Inflammatory macrophage (primary cell): ENCODE measurements around the gene SLC12A7.
"Not testable (repeated sequence)": the region's sequence is repeated elsewhere in the genome, so short reads cannot be mapped to it uniquely, and the experiment has no call there.

Experiments used
- DNase-seq, 2 donors: peaks; one replicate each; pipeline ENCODE4 v3.0.0-alpha.2; 2020 to 2022

SLC12A7 gene

DNA sequence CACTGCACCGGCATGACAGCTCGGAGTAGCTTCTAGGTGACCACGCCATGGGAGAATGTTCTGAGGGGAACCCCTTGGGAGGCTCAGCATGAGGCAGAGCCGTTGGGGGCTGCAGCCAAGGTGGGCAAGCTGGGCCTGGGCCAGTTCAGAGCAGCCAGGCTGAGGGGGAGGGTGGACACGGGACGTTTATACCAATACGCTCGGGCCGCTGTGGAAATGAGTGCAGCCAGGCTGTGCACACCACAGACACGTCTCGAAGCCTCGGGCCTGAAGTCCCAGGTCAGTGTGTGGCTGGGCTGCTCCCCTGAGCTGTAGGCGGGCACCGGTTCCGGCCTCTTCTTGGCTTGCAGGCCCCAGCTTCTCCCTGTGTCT is 28.9 kb upstream of the SLC12A7 start:
- DNase-seq: no peak

DNA sequence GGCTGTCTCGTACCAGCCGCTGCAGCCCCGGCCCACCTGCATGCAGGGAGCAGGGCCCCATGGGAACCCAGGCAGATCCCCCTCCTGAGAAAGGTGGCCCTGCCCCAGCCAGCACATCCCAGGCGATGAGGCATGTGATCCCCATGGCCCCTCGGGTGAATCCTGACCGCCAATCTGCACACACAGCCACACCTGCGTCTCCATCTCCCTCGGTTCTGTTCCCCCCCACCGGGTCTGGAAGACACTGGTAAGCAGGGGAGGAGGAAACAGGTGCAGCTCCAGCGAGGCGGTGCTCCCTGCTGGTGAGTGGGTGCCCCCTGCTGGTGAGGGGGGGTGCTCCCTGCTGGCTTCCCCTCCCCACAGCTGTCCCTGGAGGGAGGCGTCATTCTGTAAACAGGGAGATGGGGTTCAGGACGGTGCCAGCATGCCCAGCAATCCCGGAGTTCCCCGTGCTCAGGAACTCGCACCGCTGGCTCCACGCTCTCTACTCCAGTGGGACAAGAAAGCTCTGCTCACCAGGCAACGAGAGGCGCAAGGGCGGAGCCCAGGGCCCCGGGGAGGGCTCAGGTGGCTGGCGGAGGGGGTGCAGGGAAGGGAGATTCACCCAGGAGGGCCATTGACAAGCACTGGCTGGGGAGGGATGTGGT is 28.4 kb upstream of the SLC12A7 start:
- peak; percentile 59 to 61 for DNase-seq

DNA sequence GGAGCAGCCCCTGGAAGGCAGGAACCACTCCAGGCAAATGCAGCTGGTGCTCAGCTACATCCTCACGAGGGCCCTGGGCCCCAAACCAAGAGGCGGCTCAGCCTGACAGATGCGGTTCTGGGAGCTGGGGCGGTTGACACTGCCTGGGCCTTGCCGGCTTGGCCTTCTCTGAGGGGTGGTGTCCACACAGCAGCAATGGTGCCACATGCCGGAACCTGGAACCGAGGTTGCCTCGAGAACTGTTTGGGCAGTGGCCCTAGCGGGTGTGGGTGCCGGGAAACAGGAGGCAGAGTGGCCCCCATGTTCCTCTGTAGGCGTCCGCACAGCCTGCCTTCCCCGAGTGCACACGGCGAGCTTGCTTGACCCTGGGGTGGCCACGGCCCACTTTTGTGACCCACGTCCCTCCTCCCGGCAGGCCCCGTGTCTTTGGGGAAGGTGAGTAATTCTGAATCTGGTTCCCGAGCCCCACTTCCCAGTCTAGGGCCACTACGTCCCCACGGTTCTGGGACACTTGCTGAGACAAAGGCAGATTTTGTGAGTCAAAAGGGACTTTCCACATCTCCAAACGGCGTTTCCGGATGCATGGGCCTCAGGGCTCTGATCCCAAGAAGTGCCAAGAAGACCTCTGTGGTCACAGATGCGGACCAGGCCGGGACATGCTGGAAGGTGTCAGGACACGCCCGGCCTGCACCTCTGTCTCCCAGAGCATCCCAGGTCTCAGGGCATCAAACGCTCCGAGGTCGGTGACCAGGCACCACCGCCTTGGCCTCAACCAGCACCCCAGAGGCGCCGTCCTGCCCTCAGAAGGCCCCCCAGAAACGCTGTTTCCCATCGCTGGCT is 27.7 kb upstream of the SLC12A7 start:
- DNase-seq: no peak

DNA sequence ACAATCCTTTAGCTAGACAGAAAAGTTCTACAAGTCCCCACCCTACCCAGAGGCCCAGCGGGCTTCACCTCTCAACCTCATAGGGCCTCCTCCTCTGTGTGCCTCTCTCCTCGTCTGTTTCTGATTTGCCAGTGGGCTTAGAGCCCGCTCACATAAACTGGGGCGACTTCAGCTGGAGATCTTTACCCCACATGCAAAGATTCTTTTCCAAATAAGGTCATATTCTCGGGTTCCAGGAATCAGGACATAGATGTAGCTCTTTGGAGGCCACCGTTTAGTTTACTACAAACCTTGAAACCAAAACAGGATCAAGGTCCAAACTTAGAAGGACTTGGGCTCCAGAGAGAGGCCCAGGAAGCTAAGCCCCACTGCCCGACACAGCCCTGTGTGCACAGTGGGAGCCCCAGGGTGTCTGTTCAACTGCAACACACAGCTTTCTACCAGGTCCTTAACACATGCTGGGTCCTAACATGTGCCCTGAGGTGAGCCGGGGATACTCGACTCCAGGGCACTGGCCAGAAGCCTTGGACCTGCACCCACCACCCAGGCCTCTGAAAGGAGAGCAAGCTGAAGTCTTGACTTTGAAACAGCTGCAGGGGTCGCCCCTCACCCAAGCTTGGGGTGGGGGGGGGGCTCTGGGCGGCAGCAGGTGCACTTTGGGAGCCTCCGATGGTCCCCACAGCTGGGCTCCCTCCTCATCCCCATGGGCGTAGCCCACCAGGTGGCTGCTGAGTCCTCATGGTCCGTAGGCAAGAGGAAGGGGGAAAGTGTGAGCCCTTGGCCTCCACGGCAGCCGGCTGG is 26.8 kb upstream of the SLC12A7 start:
- no peak for DNase-seq

DNA sequence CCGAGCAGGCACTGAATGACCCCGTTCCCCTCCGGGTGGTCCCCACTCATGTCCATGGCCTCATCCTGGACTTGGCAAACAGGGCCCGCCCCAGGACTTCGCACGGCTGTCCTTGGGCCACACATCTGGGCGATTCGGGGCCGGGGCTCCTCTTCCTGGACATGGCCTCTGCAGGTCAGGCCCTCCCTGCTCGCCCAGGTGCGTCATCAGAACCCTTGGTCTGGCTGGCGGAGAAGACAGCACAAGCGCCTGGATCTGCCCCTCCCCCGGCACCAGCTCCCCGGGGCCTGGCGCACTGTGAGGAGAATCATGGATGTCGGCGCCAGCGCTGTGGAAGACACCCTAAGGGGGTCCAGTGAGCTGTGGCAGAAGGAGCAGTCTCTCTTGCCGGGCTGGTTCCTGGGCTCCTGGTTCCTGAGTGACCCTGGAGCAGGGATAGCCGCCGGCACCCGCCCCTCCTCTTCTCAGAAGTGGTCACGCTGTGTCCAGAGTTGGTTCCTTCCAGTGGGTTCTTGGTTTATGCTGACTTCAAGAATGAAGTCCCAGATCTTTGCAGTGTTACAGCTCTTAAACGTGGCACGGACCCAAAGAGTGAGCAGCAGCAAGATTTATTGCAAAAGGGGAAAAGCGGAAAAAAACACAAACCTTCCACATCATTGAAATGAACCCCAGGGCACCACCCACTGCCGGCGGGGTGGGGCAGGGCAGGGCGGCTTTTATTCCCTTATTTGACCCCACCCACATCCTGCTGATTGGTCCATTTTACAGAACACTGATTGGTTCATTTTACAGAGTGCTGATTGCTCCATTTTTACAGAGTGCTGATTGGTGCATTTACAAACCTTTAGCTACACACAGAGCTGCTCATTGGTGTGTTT is 25.9 kb upstream of the SLC12A7 start:
- peak; percentile 84 to 91 for DNase-seq

DNA sequence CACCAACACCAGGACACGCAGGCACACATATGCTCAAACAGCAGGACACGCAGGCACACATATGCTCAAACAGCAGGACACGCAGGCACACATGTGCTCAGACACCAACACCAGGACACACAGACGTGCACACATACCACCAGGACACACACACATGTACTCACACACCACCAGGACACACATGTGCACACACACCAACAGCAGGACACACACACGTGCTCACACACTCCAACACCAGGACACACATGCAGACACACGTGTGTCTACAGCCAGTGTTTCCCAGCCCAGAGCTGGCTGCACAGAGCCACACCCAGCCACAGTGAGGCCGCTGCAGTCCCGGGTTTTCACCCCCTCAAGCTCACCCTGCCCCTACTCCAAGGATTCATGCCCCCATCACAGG is 25.0 kb upstream of the SLC12A7 start:
- no peak for DNase-seq

DNA sequence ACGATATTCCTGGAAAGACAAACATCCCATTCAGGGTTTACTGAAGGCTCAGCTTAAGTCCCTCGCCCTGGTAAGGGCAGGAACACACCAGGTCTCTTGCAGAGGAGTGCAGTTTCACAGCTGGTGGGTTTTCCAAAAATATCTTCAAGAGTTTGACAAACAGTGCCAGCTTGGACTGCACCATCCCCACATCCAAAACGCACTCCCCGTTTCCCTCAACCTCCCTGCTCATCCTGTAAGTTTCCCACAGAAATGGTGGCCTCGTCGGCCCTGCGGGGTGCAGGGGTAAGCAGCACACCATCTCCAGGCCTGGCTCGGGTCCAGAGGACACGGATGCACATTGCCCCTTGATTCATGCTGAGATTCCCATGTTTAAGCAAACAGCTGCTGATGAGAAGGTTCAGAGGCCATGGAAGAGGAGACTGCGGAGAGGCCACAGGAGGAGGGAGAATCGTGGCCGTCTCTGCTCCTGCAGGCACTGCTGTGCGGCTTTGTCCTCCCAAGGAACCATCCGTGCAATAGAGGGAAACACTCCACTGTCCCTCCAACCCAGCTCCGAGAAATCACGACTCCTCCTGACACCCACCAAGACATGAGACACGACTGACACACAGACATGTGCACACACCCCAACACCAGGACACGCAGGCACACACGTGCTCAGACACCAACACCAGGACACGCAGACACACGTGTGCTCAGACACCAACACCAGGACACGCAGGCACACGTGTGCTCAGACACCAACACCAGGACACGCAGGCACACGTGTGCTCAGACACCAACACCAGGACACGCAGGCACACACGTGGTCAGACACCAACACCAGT is 24.0 kb upstream of the SLC12A7 start:
- no peak for DNase-seq

DNA sequence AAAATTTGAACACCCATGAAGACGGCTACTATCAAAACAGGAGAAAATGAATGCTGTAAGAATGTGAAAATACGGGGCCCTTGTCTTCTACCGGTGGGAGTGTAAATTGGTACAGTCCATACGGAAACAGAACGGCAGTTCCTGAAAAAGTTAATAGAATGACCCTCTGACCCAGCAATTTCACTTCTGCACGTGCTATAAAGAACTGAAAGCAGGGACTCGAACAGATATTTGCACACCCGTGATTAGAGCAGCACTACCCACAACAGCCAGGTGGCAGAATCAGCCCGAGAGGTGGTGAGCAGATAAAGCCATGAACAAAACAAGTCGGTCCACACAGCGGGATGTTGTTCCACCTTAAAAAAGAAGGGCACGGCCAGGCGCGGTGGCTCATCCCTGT is 22.6 kb upstream of the SLC12A7 start:
- peak; percentile 63 to 80 for DNase-seq

DNA sequence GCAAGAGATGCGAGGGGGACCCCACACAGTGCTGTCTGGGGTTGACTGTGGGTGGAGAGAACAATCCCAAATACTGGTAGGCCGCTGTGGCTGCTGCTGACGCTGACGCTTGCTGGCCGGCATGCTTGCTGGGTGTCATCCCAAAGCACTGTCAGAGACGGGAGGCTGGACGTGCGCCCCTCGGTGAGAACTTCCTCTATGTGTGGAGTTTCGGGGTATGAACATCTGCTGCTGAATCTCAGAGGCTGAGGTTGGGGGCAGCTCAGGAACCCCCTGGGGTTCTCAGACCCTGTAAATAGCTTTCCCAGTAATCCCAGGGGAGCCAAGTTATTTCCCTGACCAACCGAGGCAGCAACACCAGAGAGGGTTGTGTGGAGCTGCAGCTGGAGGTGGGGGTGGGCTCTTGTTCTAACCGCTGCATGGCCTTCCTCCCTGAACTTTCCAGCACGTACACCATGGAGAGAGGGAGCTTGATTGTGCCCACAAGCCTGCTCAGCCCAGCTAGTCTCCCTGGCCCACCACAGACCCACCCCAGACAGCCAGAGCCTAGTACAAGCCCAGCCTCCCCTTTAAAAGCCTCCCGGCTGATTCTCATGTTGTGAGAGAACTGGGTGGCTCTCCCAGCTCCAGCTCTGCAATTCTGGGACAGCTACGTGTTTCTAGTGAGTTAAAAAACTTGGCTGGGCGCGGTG is 21.8 kb upstream of the SLC12A7 start:
- no peak for DNase-seq

DNA sequence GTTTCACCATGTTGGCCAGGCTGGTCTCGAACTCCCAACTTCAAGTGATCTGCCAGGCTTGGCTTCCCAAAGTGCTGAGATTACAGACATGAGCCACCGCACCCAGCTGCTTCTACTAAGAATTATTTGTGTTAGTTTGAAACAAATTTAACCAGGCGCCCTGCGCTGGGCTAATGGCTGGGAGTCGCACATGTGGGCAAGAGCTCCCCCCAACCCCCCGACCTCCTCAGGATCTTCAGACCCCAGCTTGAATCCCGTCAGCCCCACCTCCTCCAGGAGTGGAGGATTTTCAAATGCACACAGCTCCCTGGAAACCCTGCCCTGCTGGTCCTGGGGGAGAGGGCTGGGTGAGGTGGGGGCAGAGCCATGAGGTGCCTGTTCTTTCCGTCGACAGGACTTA is 21.2 kb upstream of the SLC12A7 start:
- DNase-seq: no peak

DNA sequence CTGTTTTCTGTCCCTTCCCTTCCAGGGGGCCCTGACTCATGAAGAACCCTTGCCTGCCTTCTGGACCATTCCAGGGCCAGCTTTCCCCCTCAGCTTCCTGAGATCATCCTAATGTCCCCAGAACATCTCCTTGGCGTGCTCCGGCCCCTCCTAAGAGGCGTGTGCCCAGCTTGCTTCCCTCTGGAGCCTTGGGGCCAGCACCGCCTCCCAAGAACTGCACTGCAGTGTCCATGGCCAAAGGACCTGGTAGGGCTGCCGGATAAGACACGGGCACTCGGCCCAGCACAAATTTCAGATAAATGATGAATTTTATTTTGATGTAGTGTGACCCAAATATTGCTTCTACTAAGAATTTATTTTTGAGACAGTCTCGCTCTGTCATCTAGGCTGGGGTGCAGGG is 20.7 kb upstream of the SLC12A7 start:
- no peak for DNase-seq

DNA sequence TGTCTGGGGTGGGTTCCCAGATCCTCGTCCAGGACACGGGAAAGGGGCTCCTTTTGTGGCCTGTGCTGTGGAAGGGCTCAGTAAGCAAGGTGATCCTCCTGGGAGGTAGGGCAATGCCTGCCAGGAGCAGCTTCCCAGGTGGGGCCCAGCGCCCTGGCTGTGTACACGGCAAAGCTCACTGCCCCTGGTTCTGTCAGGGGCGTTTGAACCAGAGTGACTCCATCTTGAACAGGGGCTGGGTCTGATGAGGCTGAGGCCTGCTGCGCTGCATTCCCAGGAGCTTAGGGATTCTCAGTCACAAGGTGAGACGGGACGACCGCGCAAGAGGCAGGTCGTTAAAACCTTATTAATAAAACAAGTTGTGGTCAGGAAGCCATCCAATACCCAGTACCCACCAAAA is 19.9 kb upstream of the SLC12A7 start:
- DNase-seq: no peak

DNA sequence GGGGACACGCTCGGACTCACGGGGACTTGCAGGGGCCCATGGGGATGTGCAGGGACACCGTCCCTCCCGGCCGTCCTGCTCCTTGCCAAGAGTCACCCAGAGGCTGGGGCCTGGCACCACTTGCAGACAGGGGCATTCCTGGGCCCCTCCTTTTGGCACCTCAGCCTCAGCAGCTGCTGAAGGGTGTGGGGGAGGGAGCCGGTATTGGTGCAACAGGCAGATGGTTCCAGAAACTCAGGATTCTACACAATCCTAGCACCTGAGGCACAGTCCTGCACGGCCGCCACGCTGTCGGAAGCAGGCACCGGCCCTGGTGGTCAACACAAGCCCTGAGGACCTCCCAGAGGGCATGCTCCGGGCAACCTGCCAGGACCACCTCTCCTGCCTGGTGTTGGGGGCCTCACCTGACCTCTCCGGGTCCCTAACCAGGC is 19.3 kb upstream of the SLC12A7 start:
- DNase-seq: no peak

DNA sequence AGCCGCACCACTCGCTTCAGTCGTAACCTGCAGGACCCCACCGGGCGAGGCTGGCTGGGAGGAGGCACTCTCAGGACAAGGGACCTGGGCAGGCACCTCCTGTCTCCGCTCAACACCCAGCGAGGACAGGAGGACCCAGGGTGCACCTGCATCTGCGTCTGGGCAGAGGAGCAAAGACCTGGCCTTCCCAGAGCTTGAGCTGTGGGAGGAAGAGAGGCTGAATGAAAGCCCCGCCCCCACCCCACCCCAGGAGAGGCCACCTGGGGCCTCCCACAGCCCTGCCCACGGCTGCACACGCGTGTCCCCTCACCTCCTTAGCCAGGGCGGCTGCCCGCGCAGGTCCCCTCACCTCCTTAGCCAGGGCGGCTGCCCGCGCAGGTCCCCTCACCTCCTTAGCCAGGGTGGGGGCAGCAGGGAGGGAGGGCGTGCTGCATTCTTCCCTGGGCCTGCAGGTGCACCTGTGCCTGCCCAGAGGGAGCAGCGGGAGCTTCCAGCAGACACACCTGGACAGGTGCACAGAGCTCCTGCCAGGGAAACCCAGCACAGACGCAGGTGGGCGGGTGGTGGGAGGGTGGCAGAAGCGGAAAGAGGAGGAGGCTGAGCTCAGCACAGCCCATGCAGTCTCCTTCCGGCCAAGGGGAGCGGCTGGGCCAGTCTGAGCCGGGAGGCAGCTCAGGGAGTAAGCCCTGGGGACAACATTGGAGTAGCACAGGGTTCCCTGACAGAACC is 18.5 kb upstream of the SLC12A7 start:
- no peak for DNase-seq

DNA sequence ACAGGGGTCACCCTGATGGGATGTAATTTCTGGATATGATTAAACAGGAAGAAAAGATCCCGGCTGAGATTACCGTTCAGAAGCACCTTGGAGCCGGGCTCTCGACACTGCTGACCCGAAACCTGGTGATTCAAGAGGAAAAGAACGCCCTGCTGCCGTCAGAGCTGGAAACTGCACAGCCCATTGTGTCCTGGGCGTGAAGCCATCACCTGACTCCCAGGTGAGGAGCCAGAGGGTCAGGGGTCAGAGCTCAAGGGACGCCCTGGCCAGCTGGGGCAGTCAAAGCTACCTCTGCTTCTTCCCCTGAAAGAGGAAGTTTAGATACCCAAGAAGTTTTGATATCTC is 17.8 kb upstream of the SLC12A7 start:
- DNase-seq: no peak

DNA sequence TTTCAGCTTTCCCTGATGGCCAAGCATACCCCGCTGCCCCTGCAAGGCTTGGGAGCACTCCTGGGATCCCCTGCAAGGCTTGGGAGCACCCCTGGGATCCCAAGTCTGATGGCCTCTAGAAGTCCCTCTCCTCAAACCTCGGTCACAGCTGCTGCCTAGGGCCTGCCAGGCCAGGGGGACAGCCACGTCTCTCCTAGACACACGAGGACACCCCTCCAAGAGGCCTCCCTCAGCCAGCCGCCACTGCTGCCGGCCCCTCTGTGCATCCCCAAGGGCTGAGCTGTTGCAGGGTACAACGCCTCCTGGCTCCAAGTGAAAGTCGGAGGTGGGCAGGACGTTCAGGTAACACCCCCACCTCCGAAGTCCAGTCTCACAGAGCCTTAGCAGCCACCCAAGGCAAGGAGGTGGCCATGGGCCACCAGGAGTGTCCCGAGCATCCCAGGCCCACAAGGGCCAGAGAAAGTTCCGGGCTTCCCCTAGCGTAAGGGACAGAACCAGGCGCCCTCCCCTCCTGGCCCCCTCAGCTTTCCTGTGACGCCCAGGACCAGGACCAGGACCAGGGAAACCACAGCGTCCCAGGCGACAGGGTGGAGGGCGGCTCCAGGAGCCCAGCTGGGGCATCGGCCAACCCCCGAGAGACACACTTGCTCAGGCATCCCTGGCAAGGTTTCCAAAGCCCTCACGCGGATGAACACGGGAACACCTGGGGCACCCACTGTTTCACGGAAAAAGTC is 17.3 kb upstream of the SLC12A7 start:
- DNase-seq: no peak

DNA sequence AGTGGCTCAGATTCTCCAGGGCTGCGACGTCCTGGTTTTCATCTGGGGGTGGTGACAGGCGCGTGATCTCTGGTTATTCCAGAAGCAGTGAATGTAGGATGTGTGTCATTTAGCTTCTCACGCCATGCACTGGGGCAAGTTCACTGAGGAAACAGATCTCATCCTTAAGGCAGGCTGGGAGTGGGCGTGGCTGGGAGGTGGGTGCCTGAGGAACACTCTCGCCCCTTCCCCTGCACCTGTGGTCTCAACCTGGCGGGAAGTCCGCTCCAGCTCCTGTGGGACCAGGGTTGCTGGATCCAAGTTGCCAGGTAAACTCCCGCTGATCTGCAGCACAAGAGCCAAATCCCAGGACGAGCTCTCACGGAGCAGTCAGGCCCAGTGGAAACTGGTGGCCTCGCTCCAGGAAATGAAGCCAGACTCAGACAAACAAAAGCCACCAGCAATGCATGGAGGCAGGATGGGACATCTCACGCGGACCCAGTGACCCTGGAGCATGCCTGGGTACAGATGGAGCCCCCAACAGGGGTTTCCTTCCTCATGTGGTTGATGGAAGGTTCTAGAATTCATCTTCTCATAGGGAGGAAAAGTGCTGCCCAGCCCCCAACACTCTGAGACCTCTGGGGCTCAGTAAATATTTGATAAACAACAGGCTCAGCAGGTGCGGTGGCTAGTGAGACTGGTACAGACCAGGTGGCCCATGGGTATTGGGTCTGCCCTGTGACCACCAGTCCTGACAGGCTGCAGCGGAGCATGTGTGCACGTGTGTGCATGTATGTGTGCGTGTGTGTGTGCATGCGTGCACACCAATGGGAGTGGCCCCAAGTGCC is 16.3 kb upstream of the SLC12A7 start:
- DNase-seq: peak in 1 of 2 donors; percentile 38

DNA sequence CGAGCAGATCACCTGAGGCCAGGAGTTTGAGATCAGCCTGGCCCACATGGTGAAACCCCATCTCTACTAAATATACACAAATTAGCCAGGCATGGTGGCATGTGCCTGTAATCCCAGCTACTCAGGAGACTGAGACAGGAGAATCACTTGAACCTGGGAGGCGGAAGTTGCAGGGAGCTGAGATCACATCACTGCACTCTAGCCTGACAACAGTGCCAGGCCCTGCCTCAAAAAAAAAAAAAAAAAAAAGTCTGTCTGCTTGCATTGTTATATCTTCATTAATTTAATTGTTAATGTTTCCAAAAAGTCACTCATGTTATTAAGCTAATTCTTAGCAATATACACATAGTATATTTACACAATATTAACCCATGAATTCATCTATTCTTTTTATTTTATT is 13.8 kb upstream of the SLC12A7 start:
- not testable (repeated sequence) for DNase-seq

DNA sequence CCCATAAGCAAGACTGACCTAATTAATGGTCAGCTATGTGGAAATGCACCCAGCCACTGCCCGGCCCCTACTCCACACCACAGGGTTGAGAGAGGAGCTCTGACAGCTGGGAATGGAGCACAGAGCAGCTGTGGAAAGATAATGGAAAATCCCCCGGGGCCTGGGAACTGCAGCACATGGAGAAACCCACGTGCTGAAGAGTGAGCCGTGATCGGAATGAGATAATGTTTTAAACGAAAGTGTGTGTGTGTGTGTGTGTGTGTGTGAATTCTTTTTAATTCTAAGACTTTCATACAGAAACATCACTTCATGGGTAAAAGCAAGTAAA is 13.1 kb upstream of the SLC12A7 start:
- DNase-seq: no peak
